Parathyroid adenoma (tissue), 2 donors: ENCODE data around the gene TMEM95.
A peak's percentile ranks its signal among the peaks of the same experiment; 100 is the strongest.

Experiments used
- H2AFZ ChIP-seq: fragments of 300-600 bp; sonication (generic); one replicate; pipeline ENCODE4 v1.7.0; 2017; ENCODE audit warnings: antibody characterized with exemption, mild to moderate bottlenecking
- H3K27ac ChIP-seq: fragments of 300-600 bp; sonication (generic); one replicate; pipeline ENCODE4 v1.7.0; 2017
- H3K27me3 ChIP-seq: fragments of 300-600 bp; sonication (generic); one replicate; pipeline ENCODE4 v1.7.0; 2017; ENCODE audit warnings: low read length; ENCODE audit not compliant: control insufficient read depth, insufficient read depth
- H3K36me3 ChIP-seq: fragments of 300-600 bp; sonication (generic); one replicate; pipeline ENCODE4 v1.7.0; 2017; ENCODE audit warnings: low read length; ENCODE audit not compliant: control insufficient read depth, insufficient read depth
- H3K4me1 ChIP-seq: fragments of 300-600 bp; sonication (generic); one replicate; pipeline ENCODE4 v1.7.0; 2017; ENCODE audit warnings: control low read depth
- H3K4me2 ChIP-seq: fragments of 300-600 bp; sonication (generic); one replicate; pipeline ENCODE4 v1.7.0; 2017; ENCODE audit warnings: low read length
- H3K4me3 ChIP-seq: fragments of 300-600 bp; sonication (generic); one replicate; pipeline ENCODE4 v1.7.0; 2017; ENCODE audit warnings: low read depth, low read length
- H3K79me2 ChIP-seq: fragments of 300-600 bp; sonication (generic); one replicate; pipeline ENCODE4 v1.7.0; 2017; ENCODE audit warnings: control low read depth
- H3K9ac ChIP-seq: fragments of 300-600 bp; sonication (generic); one replicate; pipeline ENCODE4 v1.7.0; 2017; ENCODE audit warnings: mild to moderate bottlenecking
- H3K9me3 ChIP-seq: fragments of 300-600 bp; sonication (generic); one replicate; pipeline ENCODE4 v1.7.0; 2017; ENCODE audit warnings: low read length; ENCODE audit not compliant: control insufficient read depth
- CTCF ChIP-seq: fragments of 300-600 bp; sonication (generic); IDR thresholded peaks from one replicate; pipeline ENCODE4 v1.7.0; 2017; ENCODE audit warnings: antibody characterized with exemption, mild to moderate bottlenecking
- donor health status: primary hyperparathyroidism.

TMEM95 gene

GRCh38 chr17:7346761-7347614, 8.0 kb upstream of the TMEM95 start:
- Histone ChIP-seq H3K36me3 (no peaks in the 10 kb centered on the region), H2AFZ (no peak overlapping the region), H3K4me1 (peaks cover 23% of the 10 kb centered on the region), H3K4me3 (no peak overlapping the region), H3K9me3 (no peaks in the 10 kb centered on the region), H3K9ac (no peak overlapping the region), H3K79me2 (no peaks in the 10 kb centered on the region), H3K27ac (no peak overlapping the region), H3K4me2 (no peak overlapping the region), H3K27me3 (no peaks in the 10 kb centered on the region)
- TF ChIP-seq CTCF = no peak

- Histone ChIP-seq H3K4me2 (no peak overlapping the region), H3K9me3 (no peaks in the 10 kb centered on the region), H3K4me1 (peaks cover 27% of the 10 kb centered on the region), H3K27me3 (no peaks in the 10 kb centered on the region), H3K27ac (no peak overlapping the region), H3K9ac (no peak overlapping the region), H3K36me3 (no peaks in the 10 kb centered on the region), H3K79me2 (no peaks in the 10 kb centered on the region), H3K4me3 (no peak overlapping the region), H2AFZ (no peak overlapping the region)
- no peak for TF ChIP-seq CTCF
These were observed 7.1 kb upstream of the TMEM95 start for GRCh38 chr17:7347630-7348477.

GRCh38 chr17:7348478-7349242, 6.3 kb upstream of the TMEM95 start:
- Histone ChIP-seq H2AFZ (peak overlapping the region; percentile 25), H3K27ac (peak overlapping the region; percentile 99), H3K4me2 (no peak overlapping the region), H3K4me1 (peaks cover 33% of the 10 kb centered on the region), H3K27me3 (no peaks in the 10 kb centered on the region), H3K36me3 (no peaks in the 10 kb centered on the region), H3K79me2 (no peaks in the 10 kb centered on the region), H3K4me3 (no peak overlapping the region), H3K9me3 (no peaks in the 10 kb centered on the region), H3K9ac (no peak overlapping the region)
- no peak for TF ChIP-seq CTCF

GRCh38 chr17:7351665-7352502, 3.1 kb upstream of the TMEM95 start, which contains the start of gene KCTD11:
KCTD11 (plus strand) TSS chr17:7352162.
- Histone ChIP-seq H3K36me3 (no peaks in the 10 kb centered on the region), H3K79me2 (no peaks in the 10 kb centered on the region), H3K4me1 (peaks cover 36% of the 10 kb centered on the region), H2AFZ (peak within 1 kb of the TSS; percentile 99), H3K4me3 (peak within 1 kb of the TSS; percentile 82), H3K9me3 (no peaks in the 10 kb centered on the region), H3K9ac (peak within 1 kb of the TSS; percentile 95), H3K27ac (peak within 1 kb of the TSS; percentile 99), H3K4me2 (peak within 1 kb of the TSS; percentile 70), H3K27me3 (no peaks in the 10 kb centered on the region)
- TF ChIP-seq CTCF = peak; percentile 75
